HT-29 (cell line): ENCODE results near the gene CAPN1. TPM values are rescaled to one million over a fixed set of nuclear protein-coding genes. Genes with fewer than 3 reads are reported as not detected.

Experiments used
- DNase-seq: peaks from one replicate; pipeline ENCODE4 v3.0.0-alpha.2; 2015; ENCODE audit warnings: low spot score
- total RNA-seq: library from RNA; depleted of rRNA; stranded (reverse); fragments of >200 nt; shearing (Covaris generic); gene quantifications from 2 replicates; pipeline ENCODE4 v1.2.3, GENCODE V29; 2014

CAPN1 gene
- total RNA-seq, 1 experiment from 2014 or later: 654 TPM

GRCh38 chr11:65189191-65189590, 7.5 kb downstream of the CAPN1 start:
- DNase-seq: no peak

GRCh38 chr11:65194564-65194963, 12.8 kb downstream of the CAPN1 start:
- DNase-seq: no peak

GRCh38 chr11:65204143-65204542, 22.4 kb downstream of the CAPN1 start:
- DNase-seq: no peak

- peak; percentile 72 for DNase-seq
Observed at GRCh38 chr11:65204646-65205601, 23.2 kb downstream of the CAPN1 start.

- DNase-seq: no peak
Observed at GRCh38 chr11:65205602-65205967, 23.9 kb downstream of the CAPN1 start.

GRCh38 chr11:65206441-65206841, 24.7 kb downstream of the CAPN1 start:
- no peak for DNase-seq

GRCh38 chr11:65206901-65207300, 25.2 kb downstream of the CAPN1 start:
- DNase-seq: peak; percentile 22

- no peak for DNase-seq
Observed at GRCh38 chr11:65207918-65208784, 26.4 kb downstream of the CAPN1 start.

- DNase-seq: peak; percentile 27
Observed at GRCh38 chr11:65208785-65209710, 27.3 kb downstream of the CAPN1 start.

- DNase-seq: peak; percentile 50
Observed at GRCh38 chr11:65209711-65210360, 28.1 kb downstream of the CAPN1 start.

- no peak for DNase-seq
Observed at GRCh38 chr11:65210361-65210731, 28.6 kb downstream of the CAPN1 start.

- DNase-seq: no peak
Observed at GRCh38 chr11:65210748-65211147, 29.0 kb downstream of the CAPN1 start.

- DNase-seq: no peak
Observed at GRCh38 chr11:65211293-65212105, 29.8 kb downstream of the CAPN1 start.

- no peak for DNase-seq
Observed at GRCh38 chr11:65212226-65212801, 30.6 kb downstream of the CAPN1 start.

GRCh38 chr11:65213322-65214211, 31.8 kb downstream of the CAPN1 start:
- peak; percentile 12 for DNase-seq

GRCh38 chr11:65214212-65214845, 32.6 kb downstream of the CAPN1 start:
- DNase-seq: no peak

- no peak for DNase-seq
Observed at GRCh38 chr11:65215441-65216076, 33.8 kb downstream of the CAPN1 start.

- DNase-seq: no peak
Observed at GRCh38 chr11:65216830-65217229, 35.1 kb downstream of the CAPN1 start.
